HepG2 (cell line): ENCODE data around the gene RABL6. TPM values are rescaled to one million over a fixed set of nuclear protein-coding genes. Genes with fewer than 3 reads are reported as not detected.

Experiments
- AKNA ChIP-seq: sonication (generic); formaldehyde crosslinking; IDR thresholded peaks from 2 replicates; pipeline ENCODE4 v1.4.0; 2020; ENCODE audit warnings: missing genetic modification reagents, borderline replicate concordance
- ATF7-NPFF ChIP-seq: sonication (generic); formaldehyde crosslinking; IDR thresholded peaks from 2 replicates; pipeline ENCODE4 v1.8.1; 2023; ENCODE audit warnings: mild to moderate bottlenecking, low read depth, missing genetic modification reagents, moderate library complexity
- ESRRA ChIP-seq: sonication (generic); formaldehyde crosslinking; IDR thresholded peaks from 2 replicates; pipeline ENCODE4 v1.5.1; 2020; ENCODE audit warnings: mild to moderate bottlenecking, low read depth, missing genetic modification reagents
- HMGXB4 ChIP-seq, 2 experiments: sonication (generic) in 1 of 2; formaldehyde crosslinking in 1 of 2; IDR thresholded peaks; 2 replicates each; pipeline versions ENCODE4 v1.4.0 to v1.6.1; 2018 to 2020; ENCODE audit warnings: missing genetic modification reagents in 2 of 2, borderline replicate concordance in 1 of 2, low read depth in 1 of 2, mild to moderate bottlenecking in 1 of 2, missing biosample characterization in 1 of 2
- POGZ ChIP-seq: sonication (generic); formaldehyde crosslinking; IDR thresholded peaks from 2 replicates; pipeline ENCODE4 v1.4.0; 2020; ENCODE audit warnings: mild to moderate bottlenecking, missing genetic modification reagents
- SKI ChIP-seq: fragments of 450-650 bp; IDR thresholded peaks from one replicate; pipeline ENCODE4 v1.6.1; 2018; ENCODE audit warnings: mild to moderate bottlenecking; ENCODE audit not compliant: partially characterized antibody
- TERF1 ChIP-seq: sonication (generic); formaldehyde crosslinking; IDR thresholded peaks from 2 replicates; pipeline ENCODE4 v1.8.0; 2022; ENCODE audit warnings: mild to moderate bottlenecking, missing genetic modification reagents, moderate library complexity
- TFDP2 ChIP-seq: sonication (generic); formaldehyde crosslinking; IDR thresholded peaks from 2 replicates; pipeline ENCODE4 v1.4.0; 2020; ENCODE audit warnings: missing genetic modification reagents
- THYN1 ChIP-seq: sonication (generic); formaldehyde crosslinking; IDR thresholded peaks from 2 replicates; pipeline ENCODE4 v1.8.1; 2023; ENCODE audit warnings: low read depth, mild to moderate bottlenecking, moderate library complexity, missing genetic modification reagents, borderline replicate concordance
- ZBTB21 ChIP-seq: sonication (generic); formaldehyde crosslinking; IDR thresholded peaks from 2 replicates; pipeline ENCODE4 v1.4.0; 2020; ENCODE audit warnings: missing genetic modification reagents
- ZFP41 ChIP-seq: sonication (generic); formaldehyde crosslinking; IDR thresholded peaks from 2 replicates; pipeline ENCODE4 v1.4.0; 2020; ENCODE audit warnings: mild to moderate bottlenecking, missing genetic modification reagents, borderline replicate concordance
- ZMYM4 ChIP-seq: sonication (generic); formaldehyde crosslinking; IDR thresholded peaks from 2 replicates; pipeline ENCODE4 v1.8.1; 2023; ENCODE audit warnings: mild to moderate bottlenecking, missing genetic modification reagents
- ZNF225 ChIP-seq: sonication (generic); formaldehyde crosslinking; IDR thresholded peaks from 2 replicates; pipeline ENCODE4 v1.4.0; 2020; ENCODE audit warnings: mild to moderate bottlenecking, missing genetic modification reagents
- ZNF496 ChIP-seq: sonication (generic); formaldehyde crosslinking; IDR thresholded peaks from 2 replicates; pipeline ENCODE4 v1.8.1; 2023; ENCODE audit warnings: mild to moderate bottlenecking, moderate library complexity, missing genetic modification reagents; ENCODE audit not compliant: insufficient replicate concordance
- ZZZ3 ChIP-seq: sonication (generic); formaldehyde crosslinking; IDR thresholded peaks from 2 replicates; pipeline ENCODE4 v1.4.0; 2020; ENCODE audit warnings: missing genetic modification reagents, mild to moderate bottlenecking, borderline replicate concordance
- polyA plus RNA-seq, 8 experiments: library from polyadenylated mRNA; depleted of rRNA in 3 of 8; stranded (reverse) in 7 of 8; unstranded in 1 of 8; fragments of >200 nt; fragmentation: Illumina TruSeq in 4 of 8; extraction: Trizol in 4 of 8; gene quantifications; 2 replicates each; pipeline versions ENCODE4 v1.2.1 to v1.2.3, GENCODE V29; 2011 to 2016; ENCODE audit warnings: low read depth in 4 of 8, missing spikeins in 1 of 8, mixed read lengths in 1 of 8; ENCODE audit not compliant: insufficient read depth in 1 of 8
- total RNA-seq, 5 experiments: library from RNA; depleted of rRNA; stranded (reverse); fragments of >200 nt; fragmentation: Illumina TruSeq; extraction: Trizol; gene quantifications; 2 replicates each; pipeline ENCODE4 v1.2.3, GENCODE V29; 2016; ENCODE audit warnings: low read depth in 1 of 5

The RABL6 gene
- total and polyA plus RNA-seq, 2 of the 13 experiments (the other 11 are each of a cell fraction or from before 2014, with no cell fraction given): 81.5 to 125 TPM

GRCh38 chr9:136885950-136886578 lies 78.3 kb downstream of the RABL6 start, which contains the start of gene TRAF2 (continued):
- peak; percentile 69 for TF ChIP-seq TFDP2 (CRISPR knock-in tag)
- TF ChIP-seq ZNF225 (CRISPR knock-in tag): no peak
- TF ChIP-seq SKI: peak; percentile 34
- no peak for TF ChIP-seq TERF1 (CRISPR knock-in tag)
- TF ChIP-seq POGZ (CRISPR knock-in tag): no peak
- TF ChIP-seq AKNA: no peak
- TF ChIP-seq ZZZ3 (CRISPR knock-in tag): no peak
- no peak; a peak in 1 of 4 replicates for TF ChIP-seq HMGXB4 (CRISPR knock-in tag; IDR thresholded peaks at IDR 0.05; ENCODE audit: borderline replicate concordance in 1 of 2, low read depth in 1 of 2)
- peak; percentile 24; the same call in 1 of the 2 replicates for TF ChIP-seq ESRRA (CRISPR knock-in tag)
- no peak for TF ChIP-seq ZFP41 (CRISPR knock-in tag)
- TF ChIP-seq THYN1: no peak
- no peak for TF ChIP-seq ZMYM4 (CRISPR knock-in tag)
- no peak for TF ChIP-seq ZNF496 (CRISPR knock-in tag)
- 0 out of 2 replicates have a peak, but pooled peaks have one; percentile 18 for TF ChIP-seq ATF7-NPFF (CRISPR knock-in tag)
- TF ChIP-seq ZBTB21 (CRISPR knock-in tag): no peak
